Spleen (tissue), 7 donors: ENCODE measurements around the gene TTC19.

Experiments
- POLR2A ChIP-seq, 3 donors: fragments of 450-650 bp; IDR thresholded peaks; one replicate each; pipeline ENCODE4 v1.5.1; 2017; ENCODE audit warnings: antibody characterized with exemption in 3 of 3, mild to moderate bottlenecking in 1 of 3
- TF ChIP-seq, protein P1 (sequence below), 11 experiments: fragments of 200-600 bp in 7 of 11; fragments of 450-650 bp in 4 of 11; sonication (generic) in 4 of 11; IDR thresholded peaks in 8 of 11; conservative IDR thresholded peaks in 3 of 11; 1 replicate in 7 of 11; 2 replicates in 4 of 11; pipeline versions ENCODE4 v1.4.0 to v1.8.0; 2016 to 2021; ENCODE audit warnings: antibody characterized with exemption in 11 of 11, inconsistent platforms in 4 of 11, mild to moderate bottlenecking in 1 of 11
- donor health status: DM: no; HTN: no; CAD: no; lungs with moderate emphysema.
- donor health status: DM: no; HTN: no; CAD: no.
- donor health status: DM: no; HTN: no; CAD: no.

DNA sequence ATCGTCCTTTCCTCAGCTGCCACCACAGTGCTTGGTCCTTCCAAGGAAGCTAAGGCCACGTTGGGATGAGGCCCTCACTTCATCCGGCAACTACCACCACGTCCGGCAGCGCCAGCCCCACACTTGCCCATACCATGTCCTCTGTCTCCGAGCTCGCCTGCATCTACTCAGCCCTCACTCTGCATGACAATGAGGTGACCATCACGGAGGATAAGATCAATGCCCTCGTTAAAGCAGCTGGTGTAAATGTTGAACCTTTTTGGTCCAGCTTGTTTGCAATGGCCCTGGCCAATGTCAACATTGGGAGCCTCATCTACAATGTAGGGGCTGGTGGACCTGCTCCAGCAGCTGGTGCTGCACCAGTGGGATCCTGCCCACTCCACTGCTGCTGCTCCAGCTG lies 44.9 kb downstream of the TTC19 start:
- no peak for TF ChIP-seq POLR2A (IDR thresholded peaks at IDR 0.05)
- TF ChIP-seq, protein P1, sequence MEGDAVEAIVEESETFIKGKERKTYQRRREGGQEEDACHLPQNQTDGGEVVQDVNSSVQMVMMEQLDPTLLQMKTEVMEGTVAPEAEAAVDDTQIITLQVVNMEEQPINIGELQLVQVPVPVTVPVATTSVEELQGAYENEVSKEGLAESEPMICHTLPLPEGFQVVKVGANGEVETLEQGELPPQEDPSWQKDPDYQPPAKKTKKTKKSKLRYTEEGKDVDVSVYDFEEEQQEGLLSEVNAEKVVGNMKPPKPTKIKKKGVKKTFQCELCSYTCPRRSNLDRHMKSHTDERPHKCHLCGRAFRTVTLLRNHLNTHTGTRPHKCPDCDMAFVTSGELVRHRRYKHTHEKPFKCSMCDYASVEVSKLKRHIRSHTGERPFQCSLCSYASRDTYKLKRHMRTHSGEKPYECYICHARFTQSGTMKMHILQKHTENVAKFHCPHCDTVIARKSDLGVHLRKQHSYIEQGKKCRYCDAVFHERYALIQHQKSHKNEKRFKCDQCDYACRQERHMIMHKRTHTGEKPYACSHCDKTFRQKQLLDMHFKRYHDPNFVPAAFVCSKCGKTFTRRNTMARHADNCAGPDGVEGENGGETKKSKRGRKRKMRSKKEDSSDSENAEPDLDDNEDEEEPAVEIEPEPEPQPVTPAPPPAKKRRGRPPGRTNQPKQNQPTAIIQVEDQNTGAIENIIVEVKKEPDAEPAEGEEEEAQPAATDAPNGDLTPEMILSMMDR (IDR thresholded peaks at IDR 0.05 in 8 of 11, conservative IDR thresholded peaks at IDR 0.05 in 3 of 11), result no peak
